Measurements from ENCODE around the gene TNFAIP3.
A peak's percentile ranks its signal among the peaks of the same experiment; 100 is the strongest.
"Not testable (repeated sequence)": the region's sequence is repeated elsewhere in the genome, so short reads cannot be mapped to it uniquely, and the experiment has no call there.

Gene TNFAIP3

DNA sequence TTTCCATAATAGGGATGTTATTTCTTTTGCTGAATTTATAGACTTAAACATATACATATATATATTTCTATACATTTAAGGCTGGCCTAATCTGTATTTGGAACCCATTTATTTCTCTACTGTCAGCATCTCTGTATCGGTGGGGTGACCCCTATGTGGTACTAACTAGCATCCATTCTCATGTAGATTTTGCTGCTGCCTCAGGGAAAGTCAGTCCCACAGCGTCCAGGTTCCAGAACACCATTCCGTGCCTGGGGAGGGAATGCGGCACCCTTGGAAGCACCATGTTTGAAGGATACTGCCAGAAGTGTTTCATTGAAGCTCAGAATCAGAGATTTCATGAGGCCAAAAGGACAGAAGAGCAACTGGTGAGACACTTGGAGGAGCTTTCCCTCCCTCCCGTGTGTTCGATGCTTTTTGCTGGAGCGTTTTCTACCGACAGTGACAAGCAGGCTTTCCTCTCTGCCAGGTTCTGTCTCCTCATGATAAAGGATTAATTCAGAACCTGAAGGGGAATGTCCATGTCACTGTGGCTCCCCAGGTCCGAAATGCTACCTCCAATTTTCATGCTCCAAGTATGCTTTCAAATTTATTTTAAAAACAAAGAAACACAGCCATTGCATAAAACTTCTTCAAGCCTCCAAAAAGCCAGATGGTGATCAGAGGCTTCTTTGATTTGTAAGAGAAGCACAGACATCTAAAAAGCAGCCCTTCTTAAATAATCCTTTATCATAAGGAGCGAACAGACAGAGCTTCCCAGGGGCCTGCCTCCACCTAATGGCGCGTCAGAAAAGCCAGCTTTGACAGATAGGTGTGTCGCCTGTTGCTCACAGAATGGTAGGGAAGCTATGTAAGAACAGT, 13.1 kb downstream of the TNFAIP3 start:
- no peak for DNase-seq

DNA sequence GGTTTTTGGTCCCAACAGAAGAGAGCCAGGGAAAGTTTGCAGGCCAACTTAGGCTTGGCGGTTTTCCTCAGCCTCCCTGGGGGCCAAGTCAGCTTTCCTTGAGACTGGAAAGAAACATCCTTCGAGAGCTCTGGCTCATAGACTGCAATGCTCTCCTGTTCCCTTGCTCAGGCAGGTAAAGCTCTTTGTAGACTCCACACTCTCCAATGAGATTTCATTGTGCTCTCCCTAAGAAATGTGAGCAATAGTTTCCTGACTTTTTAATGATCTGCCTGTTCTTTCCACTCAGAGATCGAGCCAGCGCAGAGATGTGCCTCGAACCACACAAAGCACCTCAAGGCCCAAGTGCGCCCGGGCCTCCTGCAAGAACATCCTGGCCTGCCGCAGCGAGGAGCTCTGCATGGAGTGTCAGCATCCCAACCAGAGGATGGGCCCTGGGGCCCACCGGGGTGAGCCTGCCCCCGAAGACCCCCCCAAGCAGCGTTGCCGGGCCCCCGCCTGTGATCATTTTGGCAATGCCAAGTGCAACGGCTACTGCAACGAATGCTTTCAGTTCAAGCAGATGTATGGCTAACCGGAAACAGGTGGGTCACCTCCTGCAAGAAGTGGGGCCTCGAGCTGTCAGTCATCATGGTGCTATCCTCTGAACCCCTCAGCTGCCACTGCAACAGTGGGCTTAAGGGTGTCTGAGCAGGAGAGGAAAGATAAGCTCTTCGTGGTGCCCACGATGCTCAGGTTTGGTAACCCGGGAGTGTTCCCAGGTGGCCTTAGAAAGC, 13.9 kb downstream of the TNFAIP3 start:
- no peak for DNase-seq

DNA sequence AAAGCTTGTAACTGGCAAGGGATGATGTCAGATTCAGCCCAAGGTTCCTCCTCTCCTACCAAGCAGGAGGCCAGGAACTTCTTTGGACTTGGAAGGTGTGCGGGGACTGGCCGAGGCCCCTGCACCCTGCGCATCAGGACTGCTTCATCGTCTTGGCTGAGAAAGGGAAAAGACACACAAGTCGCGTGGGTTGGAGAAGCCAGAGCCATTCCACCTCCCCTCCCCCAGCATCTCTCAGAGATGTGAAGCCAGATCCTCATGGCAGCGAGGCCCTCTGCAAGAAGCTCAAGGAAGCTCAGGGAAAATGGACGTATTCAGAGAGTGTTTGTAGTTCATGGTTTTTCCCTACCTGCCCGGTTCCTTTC, 14.4 kb downstream of the TNFAIP3 start:
- no peak for DNase-seq

DNA sequence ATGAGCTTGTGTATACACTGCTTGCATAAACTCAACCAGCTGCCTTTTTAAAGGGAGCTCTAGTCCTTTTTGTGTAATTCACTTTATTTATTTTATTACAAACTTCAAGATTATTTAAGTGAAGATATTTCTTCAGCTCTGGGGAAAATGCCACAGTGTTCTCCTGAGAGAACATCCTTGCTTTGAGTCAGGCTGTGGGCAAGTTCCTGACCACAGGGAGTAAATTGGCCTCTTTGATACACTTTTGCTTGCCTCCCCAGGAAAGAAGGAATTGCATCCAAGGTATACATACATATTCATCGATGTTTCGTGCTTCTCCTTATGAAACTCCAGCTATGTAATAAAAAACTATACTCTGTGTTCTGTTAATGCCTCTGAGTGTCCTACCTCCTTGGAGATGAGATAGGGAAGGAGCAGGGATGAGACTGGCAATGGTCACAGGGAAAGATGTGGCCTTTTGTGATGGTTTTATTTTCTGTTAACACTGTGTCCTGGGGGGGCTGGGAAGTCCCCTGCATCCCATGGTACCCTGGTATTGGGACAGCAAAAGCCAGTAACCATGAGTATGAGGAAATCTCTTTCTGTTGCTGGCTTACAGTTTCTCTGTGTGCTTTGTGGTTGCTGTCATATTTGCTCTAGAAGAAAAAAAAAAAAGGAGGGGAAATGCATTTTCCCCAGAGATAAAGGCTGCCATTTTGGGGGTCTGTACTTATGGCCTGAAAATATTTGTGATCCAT, 15.3 kb downstream of the TNFAIP3 start:
- DNase-seq: peak; percentile 63

DNA sequence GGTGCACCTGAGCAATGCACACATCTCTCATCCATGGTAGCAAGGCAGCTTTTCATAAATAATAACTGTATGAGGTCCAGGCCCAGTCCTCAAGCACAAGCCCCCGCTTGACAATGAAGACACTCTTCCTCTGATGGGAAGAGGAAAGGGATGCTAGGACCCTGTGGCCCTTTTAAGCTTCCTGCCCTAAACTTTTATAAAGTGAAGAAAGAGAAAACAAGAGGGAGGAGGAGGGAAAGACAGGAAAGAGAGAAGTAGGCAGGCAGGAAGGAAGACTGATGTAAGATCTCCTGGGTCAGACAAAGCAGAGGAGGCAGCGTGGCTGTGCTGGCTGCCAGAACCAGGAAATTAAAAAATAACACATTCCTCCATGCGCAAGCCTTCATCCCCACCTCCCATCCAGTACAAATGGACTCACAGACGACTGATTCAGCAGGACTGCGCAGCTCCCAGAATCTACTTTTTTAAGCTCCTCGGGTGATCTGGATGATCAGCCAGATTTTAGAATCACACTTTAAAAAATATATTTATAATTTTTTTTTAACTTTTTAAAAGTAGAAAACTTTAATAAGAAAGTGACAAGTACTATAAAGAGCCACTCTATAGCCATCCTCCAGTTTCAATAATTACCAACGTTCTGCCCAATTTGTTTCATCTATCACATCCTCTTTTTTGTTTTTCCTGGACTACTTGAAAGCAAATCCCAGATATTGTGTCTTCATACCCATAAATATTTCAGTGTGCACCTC, 16.5 kb downstream of the TNFAIP3 start:
- peak; percentile 40 for DNase-seq

DNA sequence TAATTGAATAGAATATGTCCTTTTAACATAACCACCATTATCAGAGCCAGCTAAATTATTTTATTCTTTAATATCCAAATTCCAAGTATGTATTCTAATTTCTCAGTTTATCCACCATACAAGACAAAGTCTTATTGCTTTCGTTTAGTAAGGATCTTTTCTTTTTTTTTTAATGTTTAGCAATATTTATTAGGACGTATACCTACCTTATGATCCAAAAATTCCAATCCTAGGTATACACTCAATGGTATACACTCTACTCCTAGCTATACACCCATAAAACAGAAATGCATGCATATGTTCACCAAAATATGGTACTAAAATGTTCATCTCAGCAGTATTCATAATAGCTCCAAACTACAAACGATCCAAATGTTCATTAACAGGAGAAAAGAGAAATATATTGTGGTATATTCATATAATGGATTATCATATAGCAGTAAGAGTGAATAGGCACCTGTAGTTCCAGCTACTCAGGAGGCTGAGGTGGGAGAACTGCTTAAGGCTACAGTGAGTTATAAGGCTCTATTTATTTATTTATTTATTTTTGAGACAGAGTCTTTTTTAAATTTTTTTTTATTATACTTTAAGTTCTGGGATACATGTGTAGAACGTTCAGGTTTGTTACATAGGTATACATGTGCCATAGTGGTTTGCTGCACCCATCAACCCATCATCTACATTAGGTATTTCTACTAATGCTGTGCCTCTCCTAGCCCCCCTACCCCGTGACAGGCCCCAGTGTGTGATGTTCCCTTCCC, 17.3 kb downstream of the TNFAIP3 start:
- DNase-seq: no peak

DNA sequence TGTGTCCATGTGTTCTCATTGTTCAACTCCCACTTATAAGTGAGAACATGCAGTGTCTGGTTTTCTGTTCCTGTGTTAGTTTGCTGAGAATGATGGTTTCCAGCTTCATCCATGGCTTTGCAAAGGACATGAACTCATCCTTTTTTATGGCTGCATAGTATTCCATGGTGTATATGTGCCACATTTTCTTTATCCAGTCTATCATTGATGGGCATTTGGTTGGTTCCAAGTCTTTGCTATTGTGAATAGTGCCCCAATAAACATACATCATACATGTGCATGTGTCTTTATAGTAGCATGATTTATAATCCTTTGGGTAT, 17.8 kb downstream of the TNFAIP3 start:
- DNase-seq: not testable (repeated sequence)

DNA sequence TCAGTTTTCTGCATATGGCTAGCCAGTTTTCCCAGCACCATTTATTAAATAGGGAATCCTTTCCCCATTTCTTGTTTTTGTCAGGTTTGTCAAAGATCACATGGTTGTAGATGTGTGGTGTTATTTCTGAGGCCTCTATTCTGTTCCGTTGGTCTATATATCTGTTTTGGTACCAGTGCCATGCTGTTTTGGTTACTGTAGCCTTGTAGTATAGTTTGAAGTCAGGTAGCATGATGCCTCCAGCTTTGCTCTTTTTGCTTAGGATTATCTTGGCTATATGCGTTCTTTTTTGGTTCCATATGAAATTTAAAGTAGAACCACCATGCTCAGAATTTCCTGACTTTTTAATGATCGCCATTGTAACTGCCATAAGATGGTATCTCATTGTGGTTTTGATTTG, 19.2 kb downstream of the TNFAIP3 start:
- not testable (repeated sequence) for DNase-seq

DNA sequence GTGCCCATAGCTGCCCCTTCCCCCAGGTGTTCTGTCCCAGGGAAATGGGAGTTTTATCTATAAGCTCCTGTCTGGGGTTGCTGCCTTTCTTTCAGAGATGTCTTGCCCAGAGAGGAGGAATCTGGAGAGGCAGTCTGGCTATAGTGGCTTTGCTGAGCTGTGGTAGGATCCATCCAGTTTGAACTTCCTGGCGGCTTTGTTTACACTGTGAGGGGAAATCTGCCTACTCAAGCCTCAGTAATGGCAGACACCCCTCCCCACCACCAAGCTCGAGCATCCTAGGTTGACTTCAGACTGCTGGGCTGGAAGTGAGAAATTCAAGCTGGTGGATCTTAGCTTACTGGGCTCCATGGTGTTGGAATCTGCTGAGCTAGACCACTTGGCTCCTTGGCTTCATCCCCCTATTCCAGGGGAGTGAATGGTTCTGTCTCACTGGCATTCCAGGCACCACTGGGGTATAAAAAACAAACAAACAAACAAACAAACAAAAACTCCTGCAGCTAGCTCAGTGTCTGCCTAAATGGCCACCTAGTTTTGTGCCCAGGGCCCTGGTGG, 24.0 kb downstream of the TNFAIP3 start:
- no peak for DNase-seq

DNA sequence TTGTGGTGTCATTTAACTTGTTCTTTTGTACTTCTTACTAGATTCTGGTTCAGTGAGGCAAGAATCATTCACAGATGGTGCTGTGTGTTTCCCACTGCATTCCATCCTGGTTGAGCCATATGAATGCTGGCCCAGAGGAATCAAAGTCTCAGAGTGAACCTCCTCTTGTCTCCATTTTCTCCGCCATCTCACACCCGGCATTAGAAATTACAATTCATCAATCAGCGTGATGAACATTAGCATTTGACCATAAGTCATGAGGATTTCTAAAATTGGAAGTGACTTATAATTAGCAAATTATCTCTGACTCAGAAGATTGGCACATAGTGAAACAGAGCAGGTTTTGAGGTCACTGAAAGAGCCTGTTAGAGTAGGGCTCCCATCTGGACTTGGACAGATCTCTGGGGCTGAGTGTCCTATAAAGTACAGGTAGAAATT, 25.2 kb downstream of the TNFAIP3 start:
- peak; percentile 86 for DNase-seq

DNA sequence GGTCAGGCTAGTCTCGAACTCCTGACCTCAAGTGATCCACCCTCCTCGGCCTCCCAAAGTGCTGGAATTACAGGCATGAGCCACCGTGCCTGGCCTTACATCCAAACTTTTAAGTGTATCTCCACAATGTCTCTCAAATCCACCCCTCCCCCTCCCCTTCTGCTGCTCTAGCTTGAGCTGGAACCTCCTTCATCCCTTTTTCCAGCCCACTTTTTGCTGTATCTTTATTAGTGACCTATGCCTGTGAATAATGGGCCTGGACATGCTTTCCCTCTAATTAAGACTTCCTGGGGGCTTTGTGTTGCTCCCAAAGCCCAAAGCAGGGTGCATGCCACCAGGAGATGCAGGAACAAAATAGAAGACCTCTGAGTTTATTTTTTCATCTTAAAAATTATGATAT, 26.1 kb downstream of the TNFAIP3 start:
- DNase-seq: no peak

DNA sequence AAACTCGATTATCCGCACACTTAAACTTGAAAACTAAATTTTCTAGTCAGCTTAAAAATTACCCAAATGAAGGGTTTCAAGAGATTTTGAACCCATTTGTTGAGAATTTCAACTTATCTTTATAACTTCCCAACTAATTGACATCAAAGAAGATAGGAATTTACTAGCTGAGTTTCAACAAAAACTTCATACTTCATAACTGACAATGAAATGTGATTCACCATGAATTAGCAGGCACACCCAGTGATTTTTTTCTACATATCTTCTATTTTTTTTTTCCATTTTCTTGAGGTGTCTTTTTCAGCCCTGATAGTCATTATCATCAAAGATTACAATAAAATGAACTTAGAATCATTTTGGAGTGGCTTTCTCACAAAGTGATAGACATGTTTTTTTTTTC, 26.7 kb downstream of the TNFAIP3 start:
- DNase-seq: no peak

DNA sequence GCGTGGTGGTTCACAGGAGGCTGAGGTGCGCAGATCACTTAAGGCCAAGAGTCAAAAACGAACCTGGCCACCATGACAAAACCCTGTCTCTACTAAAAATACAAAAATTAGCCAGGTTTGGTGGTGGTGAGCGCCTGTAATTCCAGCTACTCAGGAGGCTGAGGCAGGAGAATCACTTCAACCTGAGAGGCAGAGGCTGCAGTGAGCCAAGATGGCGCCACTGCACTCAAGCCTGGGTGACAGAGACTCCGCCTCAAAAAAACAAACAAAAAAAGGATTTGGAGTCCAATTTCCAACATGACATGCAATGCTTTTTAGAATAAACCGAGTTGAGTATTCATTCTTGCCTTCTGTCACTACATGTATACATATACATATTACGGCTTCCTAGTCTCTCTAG, 27.3 kb downstream of the TNFAIP3 start:
- not testable (repeated sequence) for DNase-seq

DNA sequence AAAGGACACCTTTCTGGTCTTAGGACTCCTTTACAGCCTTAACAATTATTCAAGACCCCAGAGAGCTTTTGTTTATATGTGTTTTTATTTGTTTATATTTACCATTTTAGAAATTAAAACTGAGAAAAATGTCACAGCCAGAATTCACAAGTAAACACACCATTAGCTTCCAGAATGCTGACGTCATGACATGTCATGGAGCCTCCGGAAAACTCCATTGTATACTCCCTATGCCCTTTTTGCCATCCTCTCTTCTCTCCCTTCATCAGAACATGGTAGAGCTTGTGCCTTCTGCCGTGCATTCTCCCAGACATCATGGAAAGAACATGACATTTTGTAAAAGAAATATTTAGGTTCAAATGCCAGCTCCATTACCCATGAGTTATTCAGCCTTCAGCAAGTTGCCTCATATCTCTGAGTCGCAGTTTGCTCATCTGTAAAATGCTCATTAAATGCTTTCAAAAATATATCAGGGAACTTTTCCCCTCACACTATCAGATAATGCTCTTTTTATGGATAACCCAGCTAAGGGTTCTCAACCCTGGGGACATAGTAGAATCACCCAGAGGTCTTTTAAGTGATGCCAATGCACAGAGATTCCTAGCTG, 27.8 kb downstream of the TNFAIP3 start:
- DNase-seq: peak; percentile 83

DNA sequence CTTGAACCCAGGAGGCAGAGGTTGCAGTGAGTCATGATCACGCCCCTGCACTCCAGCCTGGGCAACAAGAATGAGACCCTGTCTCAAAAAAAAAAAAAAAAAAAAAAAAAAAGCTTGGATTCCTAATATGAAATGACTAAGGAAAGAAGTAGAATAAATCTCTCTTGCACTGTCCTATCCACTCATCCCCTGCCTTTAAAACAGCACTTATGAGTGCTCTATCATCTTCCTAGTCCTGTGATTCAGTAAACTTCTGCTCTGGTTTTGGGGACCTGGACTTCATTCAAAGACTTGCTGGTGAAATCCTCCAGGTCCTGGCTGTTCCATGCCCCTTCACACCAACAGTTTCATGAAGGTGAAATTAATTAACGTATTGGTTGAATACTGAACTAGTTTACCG, 29.6 kb downstream of the TNFAIP3 start:
- DNase-seq: no peak

DNA sequence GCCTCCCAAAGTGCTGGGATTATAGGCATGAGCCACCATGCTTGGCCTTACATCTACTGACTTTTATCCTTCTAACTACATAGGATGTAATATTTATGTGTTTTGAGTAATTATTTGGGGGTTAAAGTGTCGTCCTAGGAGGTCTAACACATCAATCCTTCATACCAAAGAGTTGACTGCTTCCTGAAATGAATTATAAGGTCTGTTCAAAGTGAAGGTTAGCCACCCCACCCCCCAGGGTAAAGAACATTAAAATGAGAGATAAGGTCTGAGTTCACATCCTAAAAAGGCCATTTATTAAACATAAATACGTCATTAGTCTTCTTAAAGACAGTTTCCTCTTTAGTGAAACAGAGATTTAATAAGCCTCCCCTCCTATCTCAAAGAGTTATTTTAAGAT, 33.8 kb downstream of the TNFAIP3 start:
- DNase-seq: peak; percentile 49

DNA sequence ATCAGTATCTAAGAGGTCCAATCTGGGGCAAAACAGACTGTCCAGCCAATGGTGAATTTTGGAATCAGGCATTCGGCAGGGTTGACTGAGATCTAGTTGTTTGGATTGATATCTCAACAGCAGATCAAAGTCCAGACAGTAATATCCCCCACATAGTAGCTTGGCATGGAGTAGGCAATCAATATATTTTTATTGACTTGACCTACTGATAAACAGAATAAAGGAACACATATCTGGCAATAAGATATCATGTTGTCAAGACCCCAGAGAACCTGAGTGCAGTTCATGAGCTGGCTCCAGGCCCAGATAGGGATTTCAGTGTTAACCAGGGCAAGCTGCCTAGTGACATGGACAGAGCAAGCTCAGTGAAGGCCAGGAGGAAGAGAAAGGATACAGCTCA, 34.4 kb downstream of the TNFAIP3 start:
- no peak for DNase-seq

DNA sequence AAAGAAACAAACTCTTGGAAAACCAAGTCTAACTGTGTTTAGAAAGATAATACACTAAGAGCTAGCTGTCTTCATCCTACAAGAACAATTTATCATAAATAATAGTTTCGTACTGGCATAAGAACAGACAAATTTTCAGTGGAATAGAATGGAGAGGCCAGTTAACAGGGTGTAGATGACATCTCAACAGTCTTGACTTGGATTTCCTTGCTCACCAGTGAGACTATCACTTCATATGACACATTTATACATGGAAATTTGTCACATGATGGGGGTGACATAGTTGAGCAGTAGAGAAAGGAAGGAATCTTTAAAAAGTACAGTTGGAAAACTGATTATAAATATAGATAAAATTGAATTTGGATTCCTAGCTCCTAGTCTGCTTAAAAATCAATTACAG, 35.6 kb downstream of the TNFAIP3 start:
- no peak for DNase-seq

DNA sequence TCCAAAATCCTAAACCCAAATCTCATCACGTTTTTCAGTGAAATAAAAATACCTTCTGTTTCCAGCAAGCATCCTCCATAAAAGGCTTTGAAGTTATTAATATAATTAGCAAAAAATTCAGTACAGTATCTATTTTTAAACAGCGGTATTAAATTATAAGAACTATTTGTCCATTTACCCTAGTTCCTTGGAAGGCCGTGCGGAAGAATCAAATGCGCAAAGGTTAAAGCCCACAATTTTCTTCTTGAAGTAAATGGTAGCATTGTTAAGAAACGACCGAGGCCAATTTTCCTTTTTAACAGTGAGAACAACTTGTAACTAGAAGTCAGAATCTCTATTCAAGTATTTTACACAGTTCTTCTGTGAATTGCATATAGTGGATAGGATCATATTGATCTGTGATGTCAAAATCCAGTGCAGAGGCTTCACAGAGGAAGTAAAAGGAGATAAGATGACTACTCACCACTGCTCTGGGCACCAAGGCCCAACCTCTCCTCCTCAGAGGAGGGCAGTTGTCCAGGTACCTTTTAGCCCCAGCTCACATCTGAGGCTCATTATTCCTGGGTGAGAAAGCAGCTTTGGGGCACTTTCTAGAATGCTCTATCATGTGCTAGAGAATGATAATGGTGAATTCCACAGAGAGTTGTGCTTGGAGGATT, 36.3 kb downstream of the TNFAIP3 start:
- no peak for DNase-seq

DNA sequence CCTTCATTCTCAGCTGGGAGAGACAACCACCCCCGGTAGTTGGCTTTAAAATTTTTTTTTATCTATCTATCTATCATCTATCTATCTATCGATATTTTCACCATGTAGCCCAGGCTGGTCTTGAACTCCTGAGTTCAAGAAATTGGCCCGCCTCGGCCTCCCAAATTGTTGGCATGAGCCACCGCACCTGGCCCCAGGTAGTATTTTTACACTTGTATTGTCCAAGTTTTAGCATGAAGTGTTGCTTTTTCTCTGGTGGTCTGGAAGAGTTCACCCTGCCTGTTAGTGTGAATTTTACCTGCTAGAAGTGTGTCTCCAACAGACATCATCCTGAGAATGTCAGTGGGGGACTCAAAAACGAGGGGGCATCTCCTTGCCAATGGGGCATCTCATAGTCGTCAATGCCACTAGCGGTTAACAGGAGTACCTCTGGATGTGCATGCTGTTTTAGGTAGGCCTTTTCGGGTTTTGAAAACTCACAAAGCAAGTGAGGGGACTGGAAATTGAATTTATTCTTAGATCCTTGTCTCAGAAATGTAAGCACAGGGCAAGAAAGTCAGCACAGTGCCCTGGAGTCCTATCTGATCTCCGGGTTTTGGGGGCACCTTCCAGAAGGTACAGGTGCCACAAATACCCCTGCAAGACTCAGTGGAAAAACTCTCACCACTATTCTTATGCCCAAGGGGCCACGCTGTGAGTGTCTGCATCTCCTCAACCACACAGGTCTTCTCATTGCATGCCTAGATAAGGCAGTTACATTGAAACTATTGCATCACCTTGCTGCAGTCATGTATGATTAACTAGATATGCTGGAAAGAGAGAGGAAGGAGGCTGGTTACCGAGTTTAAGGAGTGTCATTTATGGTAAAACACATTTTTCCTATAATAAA, 37.1 kb downstream of the TNFAIP3 start:
- peak; percentile 71 for DNase-seq

All from fibroblast of skin of right quadriceps (primary cell).